HG03135 (cell line): Measurements from ENCODE around the gene C14orf180.

Source experiments
- ATAC-seq: cut with Tn5 transposase; IDR thresholded peaks from one replicate; pipeline ENCODE4 v1.9.1; 2021; ENCODE audit warnings: mild to moderate bottlenecking, moderate library complexity; ENCODE audit not compliant: unreplicated experiment

Gene C14orf180

GRCh38 chr14:104560586-104560945 lies 19.0 kb upstream of the C14orf180 start:
- ATAC-seq, result no peak

- ATAC-seq, result no peak
Measured at GRCh38 chr14:104561124-104561557, 18.4 kb upstream of the C14orf180 start.

GRCh38 chr14:104561632-104562495 lies 17.7 kb upstream of the C14orf180 start:
- no peak for ATAC-seq

- ATAC-seq, result no peak
Measured at GRCh38 chr14:104562606-104563005, 17.0 kb upstream of the C14orf180 start.

GRCh38 chr14:104563191-104563741 lies 16.3 kb upstream of the C14orf180 start:
- no peak for ATAC-seq

- ATAC-seq, result no peak
Measured at GRCh38 chr14:104563742-104564615, 15.6 kb upstream of the C14orf180 start.

GRCh38 chr14:104564744-104565679 lies 14.6 kb upstream of the C14orf180 start:
- ATAC-seq, result no peak

- ATAC-seq, result no peak
Measured at GRCh38 chr14:104567141-104567956, 12.2 kb upstream of the C14orf180 start.

GRCh38 chr14:104567957-104568225 lies 11.7 kb upstream of the C14orf180 start:
- ATAC-seq, result no peak

GRCh38 chr14:104568620-104569019 lies 10.9 kb upstream of the C14orf180 start:
- no peak for ATAC-seq

- ATAC-seq, result no peak
Measured at GRCh38 chr14:104569435-104569834, 10.1 kb upstream of the C14orf180 start.

- ATAC-seq, result no peak
Measured at GRCh38 chr14:104571246-104571645, 8.3 kb upstream of the C14orf180 start.

GRCh38 chr14:104572024-104572626 lies 7.4 kb upstream of the C14orf180 start:
- no peak for ATAC-seq

GRCh38 chr14:104572668-104573067 lies 6.9 kb upstream of the C14orf180 start:
- no peak for ATAC-seq

GRCh38 chr14:104573930-104574329 lies 5.6 kb upstream of the C14orf180 start:
- no peak for ATAC-seq

- no peak for ATAC-seq
Measured at GRCh38 chr14:104574536-104574935, 5.0 kb upstream of the C14orf180 start.

- ATAC-seq, result no peak
Measured at GRCh38 chr14:104574978-104575583, 4.5 kb upstream of the C14orf180 start.

GRCh38 chr14:104576232-104576969 lies 3.2 kb upstream of the C14orf180 start:
- ATAC-seq, result no peak
